Stimulated activated CD4-positive, alpha-beta T cell treated with anti-CD3 and anti-CD28 coated beads, Interleukin-1b, Interleukin-23, amount 100 ng/mL, for 4 hours (primary cell): ENCODE measurements around the gene TMEM132D.

Experiments used
- DNase-seq, 2 donors: peaks; one replicate each; pipeline ENCODE4 v3.0.0-alpha.2; 2020; ENCODE audit warnings: low read depth in 2 of 2

Gene TMEM132D

GRCh38 chr12:129357233-129357632, 546.6 kb downstream of the TMEM132D start:
- DNase-seq: no peak

GRCh38 chr12:129351481-129351880, 552.3 kb downstream of the TMEM132D start:
- DNase-seq: no peak

GRCh38 chr12:129339336-129339735, 564.5 kb downstream of the TMEM132D start:
- no peak for DNase-seq

GRCh38 chr12:129337413-129337812, 566.4 kb downstream of the TMEM132D start:
- DNase-seq: no peak

- no peak for DNase-seq
Measured at GRCh38 chr12:129335773-129336172, 568.1 kb downstream of the TMEM132D start.

GRCh38 chr12:129332286-129332685, 571.5 kb downstream of the TMEM132D start:
- no peak for DNase-seq

- no peak for DNase-seq
Measured at GRCh38 chr12:129331356-129332085, 572.3 kb downstream of the TMEM132D start.

- no peak for DNase-seq
Measured at GRCh38 chr12:129328235-129328634, 575.6 kb downstream of the TMEM132D start.

- no peak for DNase-seq
Measured at GRCh38 chr12:129325566-129325965, 578.3 kb downstream of the TMEM132D start.

- no peak for DNase-seq
Measured at GRCh38 chr12:129312048-129312447, 591.8 kb downstream of the TMEM132D start.

- no peak for DNase-seq
Measured at GRCh38 chr12:129310346-129310745, 593.5 kb downstream of the TMEM132D start.

- DNase-seq: no peak
Measured at GRCh38 chr12:129305851-129306250, 598.0 kb downstream of the TMEM132D start.

- DNase-seq: no peak
Measured at GRCh38 chr12:129304529-129304928, 599.3 kb downstream of the TMEM132D start.

- DNase-seq: no peak
Measured at GRCh38 chr12:129300011-129300410, 603.8 kb downstream of the TMEM132D start.

- no peak for DNase-seq
Measured at GRCh38 chr12:129298921-129299320, 604.9 kb downstream of the TMEM132D start.

GRCh38 chr12:129296671-129297070, 607.2 kb downstream of the TMEM132D start:
- DNase-seq: no peak

GRCh38 chr12:129294868-129295267, 609.0 kb downstream of the TMEM132D start:
- DNase-seq: no peak

GRCh38 chr12:129279771-129280170, 624.1 kb downstream of the TMEM132D start:
- no peak for DNase-seq

- no peak for DNase-seq
Measured at GRCh38 chr12:129276361-129277060, 627.3 kb downstream of the TMEM132D start.

- DNase-seq: no peak
Measured at GRCh38 chr12:129269756-129270495, 633.9 kb downstream of the TMEM132D start.

- DNase-seq: no peak
Measured at GRCh38 chr12:129258781-129259318, 645.0 kb downstream of the TMEM132D start.

- no peak for DNase-seq
Measured at GRCh38 chr12:129257524-129257923, 646.3 kb downstream of the TMEM132D start.
